ENCODE results near the gene DPP8.

GRCh38 chr15:65421360-65422215 is 95.9 kb downstream of the DPP8 start:
- TF ChIP-seq CTCF (conservative IDR thresholded peaks at IDR 0.05; ENCODE audit: low read depth, low read length) (no peak), EZH2 (IDR thresholded peaks at IDR 0.05; ENCODE audit: borderline replicate concordance, low read depth, low read length, poor library complexity, severe bottlenecking) (no peak)
